ENCODE measurements around the gene IGF1R.

The IGF1R gene

GRCh38 chr15:98725874-98726273 is 77.5 kb downstream of the IGF1R start:
- no peak for DNase-seq (ENCODE audit: low read depth in 2 of 2)

GRCh38 chr15:98727115-98728040 is 79.0 kb downstream of the IGF1R start:
- DNase-seq (ENCODE audit: low read depth in 2 of 2): no peak

- DNase-seq (ENCODE audit: low read depth in 2 of 2): no peak
These were observed 79.9 kb downstream of the IGF1R start for GRCh38 chr15:98728082-98728810.

GRCh38 chr15:98728811-98729160 is 80.4 kb downstream of the IGF1R start:
- no peak for DNase-seq (ENCODE audit: low read depth in 2 of 2)

GRCh38 chr15:98729446-98730042 is 81.2 kb downstream of the IGF1R start:
- DNase-seq (ENCODE audit: low read depth in 2 of 2): no peak

GRCh38 chr15:98730860-98731711 is 82.7 kb downstream of the IGF1R start:
- DNase-seq (ENCODE audit: low read depth in 2 of 2): no peak

GRCh38 chr15:98731712-98732450 is 83.5 kb downstream of the IGF1R start:
- no peak for DNase-seq (ENCODE audit: low read depth in 2 of 2)

GRCh38 chr15:98733098-98733497 is 84.8 kb downstream of the IGF1R start:
- DNase-seq (ENCODE audit: low read depth in 2 of 2): no peak

- DNase-seq (ENCODE audit: low read depth in 2 of 2): no peak
These were observed 86.3 kb downstream of the IGF1R start for GRCh38 chr15:98734466-98735199.

GRCh38 chr15:98735304-98735703 is 87.0 kb downstream of the IGF1R start:
- DNase-seq (ENCODE audit: low read depth in 2 of 2): no peak

GRCh38 chr15:98735895-98736617 is 87.7 kb downstream of the IGF1R start:
- no peak for DNase-seq (ENCODE audit: low read depth in 2 of 2)

GRCh38 chr15:98737159-98737558 is 88.8 kb downstream of the IGF1R start:
- no peak for DNase-seq (ENCODE audit: low read depth in 2 of 2)

GRCh38 chr15:98737721-98738120 is 89.4 kb downstream of the IGF1R start:
- DNase-seq (ENCODE audit: low read depth in 2 of 2): no peak

GRCh38 chr15:98738689-98739401 is 90.5 kb downstream of the IGF1R start:
- no peak for DNase-seq (ENCODE audit: low read depth in 2 of 2)

- DNase-seq (ENCODE audit: low read depth in 2 of 2): no peak
These were observed 92.0 kb downstream of the IGF1R start for GRCh38 chr15:98740295-98740694.

GRCh38 chr15:98740963-98741362 is 92.6 kb downstream of the IGF1R start:
- DNase-seq (ENCODE audit: low read depth in 2 of 2): no peak

GRCh38 chr15:98743177-98743576 is 94.8 kb downstream of the IGF1R start:
- DNase-seq (ENCODE audit: low read depth in 2 of 2): no peak

- DNase-seq (ENCODE audit: low read depth in 2 of 2): no peak
These were observed 96.2 kb downstream of the IGF1R start for GRCh38 chr15:98744506-98744905.

- no peak for DNase-seq (ENCODE audit: low read depth in 2 of 2)
These were observed 96.8 kb downstream of the IGF1R start for GRCh38 chr15:98745179-98745578.

Measured in stimulated activated CD4-positive, alpha-beta T cell treated with anti-CD3 and anti-CD28 coated beads, Interleukin-1b, Interleukin-23, amount 100 ng/mL, for 4 hours (primary cell).